K562 (cell line): ENCODE data around the gene IGSF8. TPM values are rescaled to one million over a fixed set of nuclear protein-coding genes. Genes with fewer than 3 reads are reported as not detected.

Experiments
- ATAC-seq: fragments of 200-7000 bp; cut with Tn5 transposase; 3 replicates; pipeline ENCODE4 v1.9.1; 2020; ENCODE audit warnings: moderate library complexity
- BruUV-seq: library from RNA; stranded (reverse); fragments of 400-500 nt; replicated peaks from 2 replicates; lab custom pipeline; 2021; lab: Mats Ljungman, UMichigan
- CTCF ChIA-PET: fragments of 300-600 bp; formaldehyde crosslinking; extraction: SDS; loops from one replicate; lab custom pipeline; 2021; ENCODE audit warnings: low intra/inter-chr PET ratio; lab: Yijun Ruan, JAX
- POLR2A ChIA-PET: fragments of 300-600, 350-650 bp; sonication (Branson Sonifier 250); formaldehyde crosslinking; extraction: SDS; loops from one replicate; lab custom pipeline; 2021; ENCODE audit warnings: antibody characterized with exemption, inconsistent platforms; lab: Yijun Ruan, JAX
- DNase-seq, 4 experiments: peaks; one replicate each; pipeline versions ENCODE4 v3.0.0 to v3.0.0-alpha.2; 2011 to 2018; ENCODE audit warnings: low spot score in 3 of 4, mixed read lengths in 3 of 4; ENCODE audit errors: extremely low read depth in 1 of 4
- FAIRE-seq: peaks from 2 replicates; lab custom pipeline; 2011; peaks lifted over from hg19 to GRCh38; lab: Jason Lieb, UNC
- H2AFZ ChIP-seq: 2 replicates; pipeline ENCODE4 v1.6.0; 2011; ENCODE audit warnings: low read depth, low read length, control low read depth, inconsistent platforms
- H3K27ac ChIP-seq: fragments of 200-600 bp; 3 replicates; pipeline ENCODE4 v1.8.0; 2011; ENCODE audit warnings: low read depth, mild to moderate bottlenecking, control low read depth, inconsistent platforms, low read length, moderate library complexity, mixed read lengths; ENCODE audit errors: extremely low read depth
- H3K27me3 ChIP-seq, 2 experiments: fragments of 300-600 bp in 1 of 2; 2 replicates in 1 of 2; 3 replicates in 1 of 2; pipeline versions ENCODE4 v1.6.0 to v1.8.0; 2011; ENCODE audit warnings: inconsistent platforms in 2 of 2, low read length in 2 of 2, mild to moderate bottlenecking in 1 of 2, mixed read lengths in 1 of 2, moderate library complexity in 1 of 2; ENCODE audit not compliant: control insufficient read depth in 2 of 2, insufficient read depth in 2 of 2
- H3K36me3 ChIP-seq: fragments of 300-600 bp; 3 replicates; pipeline ENCODE4 v1.8.0; 2011; ENCODE audit warnings: mild to moderate bottlenecking, low read length, inconsistent platforms; ENCODE audit not compliant: control insufficient read depth, insufficient read depth
- H3K4me1 ChIP-seq, 2 experiments: fragments of 200-600 bp in 1 of 2; replicated peaks in 1 of 2; 2 replicates in 1 of 2; 3 replicates in 1 of 2; pipeline versions ENCODE4 v1.5.1 to v1.8.0; 2011; ENCODE audit warnings: inconsistent platforms in 2 of 2, low read length in 2 of 2, mild to moderate bottlenecking in 1 of 2, mixed read lengths in 1 of 2, moderate library complexity in 1 of 2; ENCODE audit not compliant: control insufficient read depth in 2 of 2, insufficient read depth in 2 of 2
- H3K4me2 ChIP-seq: 2 replicates; pipeline ENCODE4 v1.6.1; 2011; ENCODE audit warnings: low read length, control low read depth, inconsistent platforms, mixed read lengths; ENCODE audit not compliant: insufficient read depth
- H3K4me3 ChIP-seq: fragments of 200-600 bp; sonication (generic), shearing (Covaris generic); 2 replicates; pipeline ENCODE4 v1.5.1; 2016; ENCODE audit warnings: control low read depth, inconsistent platforms
- H3K79me2 ChIP-seq: fragments of 200-600 bp; 3 replicates; pipeline ENCODE4 v1.8.0; 2011; ENCODE audit warnings: low read length, inconsistent platforms; ENCODE audit not compliant: control insufficient read depth, insufficient read depth
- H3K9ac ChIP-seq, 2 experiments: 2 replicates each; pipeline versions ENCODE4 v1.6.0 to v1.6.1; 2011; ENCODE audit warnings: low read depth in 2 of 2, low read length in 2 of 2, control low read depth in 1 of 2, inconsistent platforms in 1 of 2, mild to moderate bottlenecking in 1 of 2, mixed read lengths in 1 of 2; ENCODE audit not compliant: insufficient read depth in 1 of 2
- H3K9me1 ChIP-seq: one replicate; pipeline ENCODE4 v1.6.0; 2011; ENCODE audit warnings: inconsistent platforms, mild to moderate bottlenecking, low read length, moderate library complexity; ENCODE audit not compliant: control insufficient read depth, insufficient read depth
- H3K9me3 ChIP-seq: replicated peaks from 2 replicates; pipeline ENCODE4 v1.5.1; 2011; ENCODE audit warnings: low read depth, low read length, inconsistent platforms; ENCODE audit not compliant: control insufficient read depth, insufficient read depth
- H4K20me1 ChIP-seq: replicated peaks from 2 replicates; pipeline ENCODE4 v1.6.1; 2011; ENCODE audit warnings: low read length, inconsistent platforms, mixed read lengths; ENCODE audit not compliant: control insufficient read depth, insufficient read depth
- BACH1 ChIP-seq: fragments of 200-800 bp; sonication (Bioruptor generic); IDR thresholded peaks from 2 replicates; pipeline ENCODE4 v1.6.1; 2016; ENCODE audit warnings: missing genetic modification characterization, missing compliant biosample characterization
- BDP1 ChIP-seq: IDR thresholded peaks from 3 replicates; pipeline ENCODE4 v1.6.1; 2011; ENCODE audit not compliant: insufficient read length, insufficient read depth
- EGR1 ChIP-seq: fragments of 450-650 bp; conservative IDR thresholded peaks from 2 replicates; pipeline ENCODE4 v1.6.1; 2017; ENCODE audit warnings: mild to moderate bottlenecking
- FIP1L1 ChIP-seq: fragments of 200-400 bp; formaldehyde crosslinking; IDR thresholded peaks from 2 replicates; pipeline ENCODE4 v1.6.1; 2018; ENCODE audit warnings: mild to moderate bottlenecking, low read depth, low read length; ENCODE audit not compliant: poor library complexity, severe bottlenecking
- MAFG ChIP-seq: fragments of 450-650 bp; conservative IDR thresholded peaks from 2 replicates; pipeline ENCODE4 v1.6.1; 2016; ENCODE audit warnings: missing genetic modification characterization, missing compliant biosample characterization
- MCM5 ChIP-seq: fragments of 450-650 bp; IDR thresholded peaks from 2 replicates; pipeline ENCODE4 v1.6.1; 2016; ENCODE audit warnings: low read depth
- NR2F6 ChIP-seq: fragments of 450-650 bp; formaldehyde crosslinking; IDR thresholded peaks from 2 replicates; pipeline ENCODE4 v1.4.0; 2020; ENCODE audit warnings: mild to moderate bottlenecking
- WHSC1 ChIP-seq: IDR thresholded peaks from one replicate; pipeline ENCODE4 v1.6.1; 2012; ENCODE audit warnings: low read length, control low read depth, inconsistent platforms
- ZBTB1 ChIP-seq: sonication (generic); formaldehyde crosslinking; IDR thresholded peaks from 2 replicates; pipeline ENCODE4 v1.8.1; 2023; ENCODE audit warnings: missing genetic modification reagents, low read depth, mild to moderate bottlenecking, borderline replicate concordance
- WGBS: fragments of 100-300 bp; shearing (Covaris generic); methylation state at CpG from one replicate; pipeline ENCODE4 v1.1.6; 2016; ENCODE audit warnings: low coverage, mixed read lengths; ENCODE audit not compliant: insufficient coverage; ENCODE audit errors: missing lambda C conversion rate; 5-methylcytosine and 5-hydroxymethylcytosine counted together
- in situ Hi-C: fragments of 300-500 bp; cut with MboI; formaldehyde crosslinking; loops from 4 replicates; pipeline ENCODE4 v1.15.0; 2018; ENCODE audit warnings: inconsistent platforms, mixed read lengths
- intact Hi-C: fragments of 100-400 bp; cut with micrococcal nuclease; formaldehyde crosslinking; loops from 2 replicates; pipeline ENCODE4 v1.14.2; 2022
- polyA plus RNA-seq, 8 experiments: library from polyadenylated mRNA; depleted of rRNA in 4 of 8; stranded (reverse) in 5 of 8; unstranded in 3 of 8; fragments of >200 nt; fragmentation: Nextera tagmentation in 2 of 8; fragmentation: Illumina TruSeq in 1 of 8; extraction: Ambion mirVana in 2 of 8; extraction: Trizol in 1 of 8; gene quantifications; 2 replicates each; pipeline versions ENCODE4 v1.2.1 to v1.2.3, GENCODE V29; 2011 to 2014; ENCODE audit warnings: inconsistent platforms in 1 of 8, missing spikeins in 1 of 8
- total RNA-seq, 7 experiments: library from RNA; depleted of rRNA in 6 of 7; stranded (reverse); fragments of >200 nt in 6 of 7; fragmentation: Illumina TruSeq in 2 of 7; extraction: Trizol in 2 of 7; gene quantifications; 2 replicates each; pipeline versions ENCODE4 v1.2.1 to v1.2.3, GENCODE V29; 2011 to 2021; ENCODE audit warnings: low replicate concordance in 1 of 7
- TF ChIP-seq, protein P1 (sequence below): fragments of 450-650 bp; formaldehyde crosslinking; IDR thresholded peaks from 2 replicates; pipeline ENCODE4 v1.4.0; 2020; ENCODE audit warnings: mild to moderate bottlenecking, moderate library complexity
- TF ChIP-seq, protein P2 (sequence below): fragments of 450-650 bp; formaldehyde crosslinking; IDR thresholded peaks from 2 replicates; pipeline ENCODE4 v1.4.0; 2020; ENCODE audit warnings: mild to moderate bottlenecking, mixed read lengths
- TF ChIP-seq, protein P3 (sequence below): fragments of 450-650 bp; formaldehyde crosslinking; IDR thresholded peaks from 2 replicates; pipeline ENCODE4 v1.4.0; 2020; ENCODE audit warnings: mild to moderate bottlenecking

The IGSF8 gene
- total and polyA plus RNA-seq, 9 of the 15 experiments (the other 6 are each of a cell fraction or from before 2014, with no cell fraction given): 0.32 to 11.7 (median 3.2) TPM

GRCh38 chr1:160082926-160083325 lies 15.5 kb downstream of the IGSF8 start:
- in situ Hi-C loops (no loop called here), intact Hi-C loops (loop anchor here (5.0 kb wide), 1 partner anchor 146 kb away; no protein-coding TSS in a partner anchor)
- Histone ChIP-seq H3K9me3 (no peaks in the 10 kb centered on the region), H3K36me3 (no peaks in the 10 kb centered on the region), H3K79me2 (no peaks in the 10 kb centered on the region), H4K20me1 (peaks cover 7% of the 10 kb centered on the region; the same call in 1 of the 2 replicates), H3K27ac (no peak overlapping the region), H3K27me3 (peaks cover 9 to 26% of the 10 kb centered on the region in 2 experiments; a peak in 4 of 5 replicates), H3K9ac (no peak overlapping the region), H2AFZ (no peak overlapping the region), H3K9me1 (no peaks in the 10 kb centered on the region), H3K4me3 (no peak overlapping the region), H3K4me2 (no peak overlapping the region), H3K4me1 (peaks cover 0 to 16% of the 10 kb centered on the region in 2 experiments; a peak in 1 of 5 replicates)
- peak; percentile 15 for FAIRE-seq
- WGBS: 0% methylated on average over 3 of the region's 3 CpGs
- no peak for DNase-seq
- ATAC-seq: no peak
- POLR2A ChIA-PET: interaction anchor here (0.7 kb wide), 1 partner anchor 335 kb away, joined by 3 read pairs; no protein-coding TSS in a partner anchor
- BruUV-seq: no TSS peak
- CTCF ChIA-PET: interaction anchor here (0.7 kb wide), 1 partner anchor 1964 kb away, joined by 6 read pairs; no protein-coding TSS in a partner anchor
- TF ChIP-seq MAFG (tag) (no peak), BACH1 (tag) (no peak), BDP1 (no peak), WHSC1 (no peak)

DNA sequence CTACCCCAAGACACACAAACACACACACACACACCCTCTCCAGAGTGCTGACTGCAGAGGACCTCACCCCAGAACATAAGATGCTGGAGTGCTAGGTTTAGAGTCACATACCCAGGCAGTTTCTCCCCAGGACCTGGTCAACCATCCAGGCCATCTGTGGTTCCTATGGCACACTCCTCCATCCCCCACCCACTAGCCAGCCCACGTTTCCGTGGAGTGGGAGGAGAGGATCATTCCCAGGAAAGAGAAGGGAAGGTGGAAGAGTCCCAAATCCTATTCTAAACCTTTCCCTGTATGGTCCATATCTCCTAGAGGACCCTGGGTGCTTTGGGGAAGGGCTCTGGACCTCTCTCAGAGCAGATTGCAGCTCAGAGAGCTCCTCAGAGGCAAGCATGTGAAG lies 15.9 kb downstream of the IGSF8 start:
- H3K9me3 ChIP-seq: no peaks in the 10 kb centered on the region
- FAIRE-seq: no peak
- BruUV-seq: no TSS peak
- DNase-seq: no peak
- CTCF ChIA-PET: interaction anchor here (0.7 kb wide), 1 partner anchor 1963 kb away, joined by 6 read pairs; no protein-coding TSS in a partner anchor
- peaks cover 0 to 16% of the 10 kb centered on the region in 2 experiments; a peak in 1 of 5 replicates for H3K4me1 ChIP-seq
- H3K4me2 ChIP-seq: no peak overlapping the region
- H3K36me3 ChIP-seq: no peaks in the 10 kb centered on the region
- no peaks in the 10 kb centered on the region for H3K79me2 ChIP-seq
- H3K9ac ChIP-seq: no peak overlapping the region
- ATAC-seq: no peak
- H3K4me3 ChIP-seq: no peak overlapping the region
- POLR2A ChIA-PET: interaction anchor here (0.9 kb wide), 1 partner anchor 36 kb away, joined by 3 read pairs; no protein-coding TSS in a partner anchor
- H3K9me1 ChIP-seq: no peaks in the 10 kb centered on the region
- H4K20me1 ChIP-seq: peaks cover 7% of the 10 kb centered on the region; the same call in 1 of the 2 replicates
- peaks cover 9 to 29% of the 10 kb centered on the region in 2 experiments; a peak in 4 of 5 replicates for H3K27me3 ChIP-seq
- 0% methylated on average over 2 of the region's 2 CpGs for WGBS
- in situ Hi-C loops: no loop called here
- no peak overlapping the region for H3K27ac ChIP-seq
- intact Hi-C loops: loop anchor here (5.0 kb wide), 1 partner anchor 145 kb away; no protein-coding TSS in a partner anchor
- no peak overlapping the region for H2AFZ ChIP-seq
- no peak for TF ChIP-seq NR2F6
- TF ChIP-seq, protein P1, sequence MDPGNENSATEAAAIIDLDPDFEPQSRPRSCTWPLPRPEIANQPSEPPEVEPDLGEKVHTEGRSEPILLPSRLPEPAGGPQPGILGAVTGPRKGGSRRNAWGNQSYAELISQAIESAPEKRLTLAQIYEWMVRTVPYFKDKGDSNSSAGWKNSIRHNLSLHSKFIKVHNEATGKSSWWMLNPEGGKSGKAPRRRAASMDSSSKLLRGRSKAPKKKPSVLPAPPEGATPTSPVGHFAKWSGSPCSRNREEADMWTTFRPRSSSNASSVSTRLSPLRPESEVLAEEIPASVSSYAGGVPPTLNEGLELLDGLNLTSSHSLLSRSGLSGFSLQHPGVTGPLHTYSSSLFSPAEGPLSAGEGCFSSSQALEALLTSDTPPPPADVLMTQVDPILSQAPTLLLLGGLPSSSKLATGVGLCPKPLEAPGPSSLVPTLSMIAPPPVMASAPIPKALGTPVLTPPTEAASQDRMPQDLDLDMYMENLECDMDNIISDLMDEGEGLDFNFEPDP (CRISPR knock-in tag): no peak
- TF ChIP-seq, protein P2, sequence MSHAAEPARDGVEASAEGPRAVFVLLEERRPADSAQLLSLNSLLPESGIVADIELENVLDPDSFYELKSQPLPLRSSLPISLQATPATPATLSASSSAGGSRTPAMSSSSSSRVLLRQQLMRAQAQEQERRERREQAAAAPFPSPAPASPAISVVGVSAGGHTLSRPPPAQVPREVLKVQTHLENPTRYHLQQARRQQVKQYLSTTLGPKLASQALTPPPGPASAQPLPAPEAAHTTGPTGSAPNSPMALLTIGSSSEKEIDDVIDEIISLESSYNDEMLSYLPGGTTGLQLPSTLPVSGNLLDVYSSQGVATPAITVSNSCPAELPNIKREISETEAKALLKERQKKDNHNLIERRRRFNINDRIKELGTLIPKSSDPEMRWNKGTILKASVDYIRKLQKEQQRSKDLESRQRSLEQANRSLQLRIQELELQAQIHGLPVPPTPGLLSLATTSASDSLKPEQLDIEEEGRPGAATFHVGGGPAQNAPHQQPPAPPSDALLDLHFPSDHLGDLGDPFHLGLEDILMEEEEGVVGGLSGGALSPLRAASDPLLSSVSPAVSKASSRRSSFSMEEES: no peak
- TF ChIP-seq MCM5: no peak
- no peak for TF ChIP-seq EGR1
- TF ChIP-seq ZBTB1 (CRISPR knock-in tag): no peak
- TF ChIP-seq, protein P3, sequence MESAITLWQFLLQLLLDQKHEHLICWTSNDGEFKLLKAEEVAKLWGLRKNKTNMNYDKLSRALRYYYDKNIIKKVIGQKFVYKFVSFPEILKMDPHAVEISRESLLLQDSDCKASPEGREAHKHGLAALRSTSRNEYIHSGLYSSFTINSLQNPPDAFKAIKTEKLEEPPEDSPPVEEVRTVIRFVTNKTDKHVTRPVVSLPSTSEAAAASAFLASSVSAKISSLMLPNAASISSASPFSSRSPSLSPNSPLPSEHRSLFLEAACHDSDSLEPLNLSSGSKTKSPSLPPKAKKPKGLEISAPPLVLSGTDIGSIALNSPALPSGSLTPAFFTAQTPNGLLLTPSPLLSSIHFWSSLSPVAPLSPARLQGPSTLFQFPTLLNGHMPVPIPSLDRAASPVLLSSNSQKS (CRISPR knock-in tag): no peak
- no peak for TF ChIP-seq FIP1L1
